ENCODE results near the gene LRGUK.
A peak's percentile ranks its signal among the peaks of the same experiment; 100 is the strongest.

The LRGUK gene

DNA sequence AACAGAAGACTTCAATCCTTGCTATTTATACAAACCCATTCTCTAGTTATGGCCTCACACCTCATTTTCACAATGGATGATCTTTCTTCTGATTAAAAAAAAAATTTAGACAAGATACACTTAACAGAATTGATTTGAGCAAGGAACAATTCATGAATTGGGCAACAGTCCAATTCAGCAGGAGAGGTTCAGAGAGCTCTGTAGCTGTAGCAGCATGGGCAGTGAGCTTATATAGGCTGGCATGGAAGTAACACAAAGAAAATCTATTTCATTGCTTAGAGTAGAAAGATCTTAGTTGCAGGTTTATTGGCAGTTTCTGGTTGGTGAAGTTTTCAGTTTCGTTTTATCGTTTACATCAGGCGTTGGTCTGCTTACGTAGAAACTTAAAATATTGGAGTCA is 23.0 kb upstream of the LRGUK start:
- no peak for DNase-seq
- Histone ChIP-seq H3K4me3 (ENCODE audit: low read depth, low read length) (no peak overlapping the region), H3K36me3 (no peaks in the 10 kb centered on the region), H3K27me3 (no peaks in the 10 kb centered on the region), H3K9me3 (no peaks in the 10 kb centered on the region), H3K4me1 (no peaks in the 10 kb centered on the region)
- TF ChIP-seq, protein P1, sequence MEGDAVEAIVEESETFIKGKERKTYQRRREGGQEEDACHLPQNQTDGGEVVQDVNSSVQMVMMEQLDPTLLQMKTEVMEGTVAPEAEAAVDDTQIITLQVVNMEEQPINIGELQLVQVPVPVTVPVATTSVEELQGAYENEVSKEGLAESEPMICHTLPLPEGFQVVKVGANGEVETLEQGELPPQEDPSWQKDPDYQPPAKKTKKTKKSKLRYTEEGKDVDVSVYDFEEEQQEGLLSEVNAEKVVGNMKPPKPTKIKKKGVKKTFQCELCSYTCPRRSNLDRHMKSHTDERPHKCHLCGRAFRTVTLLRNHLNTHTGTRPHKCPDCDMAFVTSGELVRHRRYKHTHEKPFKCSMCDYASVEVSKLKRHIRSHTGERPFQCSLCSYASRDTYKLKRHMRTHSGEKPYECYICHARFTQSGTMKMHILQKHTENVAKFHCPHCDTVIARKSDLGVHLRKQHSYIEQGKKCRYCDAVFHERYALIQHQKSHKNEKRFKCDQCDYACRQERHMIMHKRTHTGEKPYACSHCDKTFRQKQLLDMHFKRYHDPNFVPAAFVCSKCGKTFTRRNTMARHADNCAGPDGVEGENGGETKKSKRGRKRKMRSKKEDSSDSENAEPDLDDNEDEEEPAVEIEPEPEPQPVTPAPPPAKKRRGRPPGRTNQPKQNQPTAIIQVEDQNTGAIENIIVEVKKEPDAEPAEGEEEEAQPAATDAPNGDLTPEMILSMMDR (IDR thresholded peaks at IDR 0.05; ENCODE audit: low read depth, low read length), result no peak

DNA sequence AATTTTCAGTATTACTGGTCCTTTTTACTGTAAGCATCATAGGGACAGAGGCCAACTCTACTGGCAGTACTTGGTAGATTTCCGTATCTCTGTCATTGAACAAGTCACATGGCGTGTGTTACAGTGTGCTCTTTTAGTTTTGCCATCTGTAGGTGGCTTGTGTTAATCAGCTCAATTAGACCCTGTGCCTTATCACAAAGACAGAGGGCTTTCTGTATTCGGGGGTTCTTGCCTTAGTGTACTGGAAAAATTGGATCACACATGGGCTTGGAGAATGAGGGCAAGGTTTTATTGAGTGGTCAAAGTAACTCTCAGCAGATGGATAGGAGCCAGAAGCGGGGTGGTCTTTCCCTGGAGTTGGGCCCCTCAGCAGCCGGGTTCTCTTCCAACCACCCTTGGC is 21.3 kb upstream of the LRGUK start:
- Histone ChIP-seq H3K4me3 (ENCODE audit: low read depth, low read length) (no peak overlapping the region), H3K4me1 (no peaks in the 10 kb centered on the region), H3K9me3 (no peaks in the 10 kb centered on the region), H3K36me3 (no peaks in the 10 kb centered on the region), H3K27me3 (no peaks in the 10 kb centered on the region)
- TF ChIP-seq, protein P1 (IDR thresholded peaks at IDR 0.05; ENCODE audit: low read depth, low read length), result no peak
- no peak for DNase-seq

DNA sequence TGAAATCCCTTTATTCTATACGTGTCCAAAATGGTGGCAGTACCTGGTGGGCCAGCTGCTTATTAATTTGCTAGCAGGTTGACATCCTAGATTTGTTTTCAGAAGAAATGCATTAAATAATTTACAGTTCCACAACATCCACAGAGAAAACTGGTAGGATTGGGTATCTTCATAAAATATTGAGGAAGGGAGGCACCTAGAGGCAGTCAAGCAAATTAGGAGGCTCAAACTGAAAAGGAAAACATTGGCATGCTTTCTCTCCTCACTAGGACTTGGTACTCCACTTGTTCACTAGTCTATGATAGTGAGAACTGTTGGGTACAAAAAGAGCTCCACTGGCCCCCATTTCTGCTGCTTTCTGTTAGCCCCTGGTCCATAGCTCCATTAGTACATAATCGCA is 18.3 kb upstream of the LRGUK start:
- Histone ChIP-seq H3K4me1 (no peaks in the 10 kb centered on the region), H3K36me3 (no peaks in the 10 kb centered on the region), H3K27me3 (no peaks in the 10 kb centered on the region), H3K9me3 (no peaks in the 10 kb centered on the region), H3K4me3 (ENCODE audit: low read depth, low read length) (no peak overlapping the region)
- TF ChIP-seq, protein P1 (IDR thresholded peaks at IDR 0.05; ENCODE audit: low read depth, low read length), result peak; percentile 31
- no peak for DNase-seq

DNA sequence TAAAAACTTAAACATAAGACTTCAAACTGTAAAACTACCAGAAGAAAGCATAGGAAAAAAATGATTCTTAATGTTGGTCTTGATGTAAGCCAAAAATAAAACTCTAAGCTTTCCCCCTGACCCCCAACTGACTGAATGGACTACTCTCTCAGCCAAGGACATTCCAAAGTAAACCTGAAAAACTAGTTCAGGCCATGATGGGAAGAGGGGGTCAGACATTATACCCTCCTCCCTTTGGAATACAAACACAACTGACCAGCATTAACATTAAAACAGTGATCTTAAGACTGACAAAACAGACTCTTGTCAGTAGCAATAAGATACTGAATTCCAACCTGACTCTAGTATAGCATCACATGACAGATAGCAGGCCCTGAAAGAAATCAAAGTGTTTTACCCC is 13.5 kb upstream of the LRGUK start:
- TF ChIP-seq, protein P1 (IDR thresholded peaks at IDR 0.05; ENCODE audit: low read depth, low read length), result no peak
- Histone ChIP-seq H3K9me3 (no peaks in the 10 kb centered on the region), H3K4me3 (ENCODE audit: low read depth, low read length) (no peak overlapping the region), H3K4me1 (no peaks in the 10 kb centered on the region), H3K27me3 (no peaks in the 10 kb centered on the region), H3K36me3 (no peaks in the 10 kb centered on the region)
- DNase-seq, result no peak

DNA sequence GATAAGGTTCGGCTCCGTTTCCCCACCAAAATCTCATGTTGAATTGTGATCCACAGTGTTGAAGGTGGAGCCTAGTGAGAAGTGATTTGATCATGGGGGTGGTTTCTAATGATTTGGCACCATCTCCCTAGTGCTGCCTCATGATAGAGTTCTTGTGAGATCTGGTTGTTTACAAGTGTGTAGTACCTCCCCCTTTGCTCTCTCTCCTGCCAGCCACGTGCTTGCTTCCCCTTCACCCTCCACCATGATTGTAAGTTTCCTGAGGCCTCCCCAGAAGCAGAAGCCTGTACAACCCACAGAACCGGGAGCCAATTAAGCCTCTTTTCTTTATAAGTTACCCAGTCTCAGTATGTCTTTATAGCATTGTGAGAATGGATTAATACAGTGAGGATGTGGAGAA is 12.1 kb upstream of the LRGUK start:
- no peak for DNase-seq
- Histone ChIP-seq H3K27me3 (no peaks in the 10 kb centered on the region), H3K4me3 (ENCODE audit: low read depth, low read length) (no peak overlapping the region), H3K9me3 (no peaks in the 10 kb centered on the region), H3K36me3 (no peaks in the 10 kb centered on the region), H3K4me1 (no peaks in the 10 kb centered on the region)
- TF ChIP-seq, protein P1 (IDR thresholded peaks at IDR 0.05; ENCODE audit: low read depth, low read length), result no peak

DNA sequence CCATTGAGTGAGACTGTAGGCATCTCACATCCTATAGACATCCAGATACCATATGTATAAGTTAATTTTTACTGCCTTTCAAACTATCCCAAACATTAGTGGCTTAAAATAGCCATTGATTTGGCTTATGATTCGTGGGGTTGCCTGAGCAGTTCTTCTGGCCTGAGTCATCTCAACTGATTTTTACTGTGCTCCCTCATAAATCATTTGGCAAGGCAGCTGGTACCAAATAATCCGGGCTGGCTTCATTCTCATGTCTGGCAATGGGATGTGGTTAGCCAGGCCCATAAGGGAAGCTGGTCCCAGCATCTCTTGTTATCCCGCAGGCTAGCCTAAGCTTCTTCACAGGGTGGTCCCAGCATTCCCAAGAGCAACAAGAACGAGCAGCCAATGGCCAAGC is 6.7 kb upstream of the LRGUK start:
- Histone ChIP-seq H3K27me3 (no peaks in the 10 kb centered on the region), H3K4me1 (no peaks in the 10 kb centered on the region), H3K4me3 (ENCODE audit: low read depth, low read length) (no peak overlapping the region), H3K9me3 (no peaks in the 10 kb centered on the region), H3K36me3 (no peaks in the 10 kb centered on the region)
- no peak for DNase-seq
- TF ChIP-seq, protein P1 (IDR thresholded peaks at IDR 0.05; ENCODE audit: low read depth, low read length), result no peak
